ENCODE results near the gene ZCCHC9.

ZCCHC9 gene

DNA sequence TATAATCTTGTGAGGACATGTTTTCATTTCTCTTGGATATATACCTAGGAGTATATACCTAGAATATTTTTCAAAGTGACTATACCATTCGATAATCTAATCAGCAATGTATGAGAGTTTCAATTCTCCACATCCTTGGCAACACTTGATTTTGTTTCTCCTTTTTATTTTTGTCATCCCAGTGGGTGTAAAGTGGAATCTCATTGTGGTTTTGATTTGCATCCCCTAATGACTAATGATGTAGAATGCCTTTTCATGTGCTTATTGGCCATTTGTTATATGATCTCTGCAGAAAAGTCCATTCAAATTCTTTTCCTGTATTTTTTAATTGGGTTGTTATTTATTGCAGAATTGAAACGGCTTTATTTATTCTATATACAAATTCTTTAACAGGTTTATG, 15.2 kb downstream of the ZCCHC9 start:
- no peak overlapping the region for H3K4me3 Mint-ChIP-seq
- peaks cover 3% of the 10 kb centered on the region for H3K9me3 Mint-ChIP-seq
- TF ChIP-seq, protein P1, sequence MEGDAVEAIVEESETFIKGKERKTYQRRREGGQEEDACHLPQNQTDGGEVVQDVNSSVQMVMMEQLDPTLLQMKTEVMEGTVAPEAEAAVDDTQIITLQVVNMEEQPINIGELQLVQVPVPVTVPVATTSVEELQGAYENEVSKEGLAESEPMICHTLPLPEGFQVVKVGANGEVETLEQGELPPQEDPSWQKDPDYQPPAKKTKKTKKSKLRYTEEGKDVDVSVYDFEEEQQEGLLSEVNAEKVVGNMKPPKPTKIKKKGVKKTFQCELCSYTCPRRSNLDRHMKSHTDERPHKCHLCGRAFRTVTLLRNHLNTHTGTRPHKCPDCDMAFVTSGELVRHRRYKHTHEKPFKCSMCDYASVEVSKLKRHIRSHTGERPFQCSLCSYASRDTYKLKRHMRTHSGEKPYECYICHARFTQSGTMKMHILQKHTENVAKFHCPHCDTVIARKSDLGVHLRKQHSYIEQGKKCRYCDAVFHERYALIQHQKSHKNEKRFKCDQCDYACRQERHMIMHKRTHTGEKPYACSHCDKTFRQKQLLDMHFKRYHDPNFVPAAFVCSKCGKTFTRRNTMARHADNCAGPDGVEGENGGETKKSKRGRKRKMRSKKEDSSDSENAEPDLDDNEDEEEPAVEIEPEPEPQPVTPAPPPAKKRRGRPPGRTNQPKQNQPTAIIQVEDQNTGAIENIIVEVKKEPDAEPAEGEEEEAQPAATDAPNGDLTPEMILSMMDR (IDR thresholded peaks at IDR 0.05; ENCODE audit: unreplicated experiment in 3 of 3), result no peak
- no peaks in the 10 kb centered on the region for H3K4me1 Mint-ChIP-seq
- H3K27ac Mint-ChIP-seq, result no peak overlapping the region
- H3K27me3 Mint-ChIP-seq (ENCODE audit: low read depth), result peaks cover 4% of the 10 kb centered on the region
- peaks cover 19% of the 10 kb centered on the region for H3K36me3 Mint-ChIP-seq (ENCODE audit: low read depth)

DNA sequence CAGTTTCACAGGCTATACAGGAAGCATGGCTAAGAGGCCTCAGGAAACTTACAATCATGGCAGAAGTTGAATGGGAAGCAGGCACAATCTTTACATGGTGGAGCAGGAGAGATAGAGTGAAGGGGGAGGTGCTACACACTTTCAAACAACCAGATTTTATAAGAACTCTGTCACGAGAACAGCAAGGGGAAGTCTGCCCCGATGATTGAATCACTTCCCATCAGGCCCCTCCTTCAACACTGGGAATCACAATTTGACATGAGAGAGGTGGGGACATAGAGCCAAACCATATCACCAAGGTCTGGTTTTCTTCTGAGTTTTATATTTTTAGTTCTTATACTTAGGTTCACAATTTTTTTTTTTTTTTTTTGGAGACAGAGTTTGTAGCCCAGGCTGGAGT, 16.1 kb downstream of the ZCCHC9 start:
- Mint-ChIP-seq H3K27me3 (ENCODE audit: low read depth) (peaks cover 4% of the 10 kb centered on the region), H3K4me3 (no peak overlapping the region), H3K36me3 (ENCODE audit: low read depth) (peaks cover 15% of the 10 kb centered on the region), H3K9me3 (peaks cover 3% of the 10 kb centered on the region), H3K4me1 (no peaks in the 10 kb centered on the region), H3K27ac (no peak overlapping the region)
- TF ChIP-seq, protein P1 (IDR thresholded peaks at IDR 0.05; ENCODE audit: unreplicated experiment in 3 of 3), result no peak

DNA sequence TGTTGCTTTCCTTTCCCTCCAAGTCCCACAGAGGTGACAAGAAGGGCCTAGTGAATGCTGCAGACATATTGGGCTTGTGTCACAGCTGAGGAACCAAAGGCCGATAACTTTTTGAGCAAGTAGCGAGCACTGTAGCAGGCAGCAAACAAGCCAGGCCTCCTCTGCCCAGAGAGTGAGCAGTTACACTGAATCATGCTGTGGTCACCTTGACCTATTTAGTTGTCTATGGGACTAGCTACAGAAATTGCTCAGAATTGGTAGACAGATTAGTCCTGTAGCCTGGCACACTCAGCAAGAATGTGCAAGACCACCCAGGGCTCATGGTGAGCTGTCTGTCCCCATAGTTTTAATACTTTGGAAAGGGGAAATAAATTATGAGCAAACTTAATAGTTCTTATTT, 25.2 kb downstream of the ZCCHC9 start:
- Mint-ChIP-seq H3K9me3 (no peaks in the 10 kb centered on the region), H3K27ac (no peak overlapping the region), H3K4me3 (no peak overlapping the region), H3K27me3 (ENCODE audit: low read depth) (no peaks in the 10 kb centered on the region), H3K36me3 (ENCODE audit: low read depth) (no peaks in the 10 kb centered on the region), H3K4me1 (no peaks in the 10 kb centered on the region)
- TF ChIP-seq, protein P1 (IDR thresholded peaks at IDR 0.05; ENCODE audit: unreplicated experiment in 3 of 3), result no peak

DNA sequence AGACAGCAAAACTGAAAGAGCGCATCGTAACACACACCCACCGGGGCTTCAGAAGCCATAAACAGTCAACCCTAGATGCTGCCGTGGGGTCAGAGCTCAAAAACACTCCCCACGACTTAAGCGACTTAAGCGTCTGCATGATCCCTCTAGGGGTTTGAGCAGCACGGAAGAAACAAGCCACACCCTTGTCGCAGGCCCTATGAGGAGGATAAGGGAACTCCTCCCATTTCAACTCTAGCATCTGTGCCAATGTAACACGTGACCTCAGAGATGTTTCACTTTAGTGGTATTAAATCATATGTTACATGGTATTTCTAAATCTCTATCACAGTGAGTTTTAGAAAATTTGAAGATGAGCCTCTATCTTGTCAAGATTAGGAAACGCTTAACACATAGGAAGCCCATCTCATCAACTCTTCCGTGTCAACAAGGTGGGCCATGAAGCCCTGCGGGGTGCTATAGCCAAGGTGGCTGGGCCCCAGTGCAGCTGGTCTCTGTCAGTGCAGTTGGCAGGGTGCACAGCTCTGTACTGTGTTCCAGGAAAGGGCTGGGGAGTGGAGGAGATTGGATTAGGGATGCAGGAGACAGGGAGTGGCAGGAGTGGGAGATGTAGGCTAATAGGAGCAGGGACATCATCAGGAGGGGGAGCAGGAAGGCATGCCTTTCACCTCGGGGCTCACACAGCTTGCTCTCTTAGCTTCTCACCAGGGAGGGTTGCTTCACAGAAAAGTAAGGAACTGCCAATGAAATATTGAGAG, 33.1 kb downstream of the ZCCHC9 start:
- no peak overlapping the region for H3K4me3 Mint-ChIP-seq
- H3K4me1 Mint-ChIP-seq, result no peaks in the 10 kb centered on the region
- TF ChIP-seq, protein P1 (IDR thresholded peaks at IDR 0.05; ENCODE audit: unreplicated experiment in 3 of 3), result no peak
- H3K27me3 Mint-ChIP-seq (ENCODE audit: low read depth), result no peaks in the 10 kb centered on the region
- H3K36me3 Mint-ChIP-seq (ENCODE audit: low read depth), result no peaks in the 10 kb centered on the region
- H3K9me3 Mint-ChIP-seq, result no peaks in the 10 kb centered on the region
- no peak overlapping the region for H3K27ac Mint-ChIP-seq

DNA sequence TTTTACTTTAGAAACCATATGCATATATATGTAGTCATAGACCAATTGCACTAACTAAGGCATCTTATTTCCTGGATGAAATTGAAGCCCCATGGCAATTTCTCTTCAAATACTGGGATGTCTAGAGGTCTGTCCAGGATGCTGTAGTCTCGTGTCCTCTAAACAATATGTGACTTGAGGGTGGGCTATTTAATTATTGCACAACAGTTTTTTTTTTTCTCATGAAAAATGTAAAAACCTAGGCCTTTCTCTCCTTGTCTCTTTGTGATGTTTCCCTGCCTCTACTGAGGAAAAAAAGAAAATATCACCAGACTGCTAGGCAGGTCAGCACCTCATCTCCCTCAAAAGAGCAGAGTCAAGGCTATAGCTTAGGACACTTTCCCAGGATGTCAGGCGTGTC, 34.6 kb downstream of the ZCCHC9 start:
- Mint-ChIP-seq H3K4me3 (no peak overlapping the region), H3K9me3 (no peaks in the 10 kb centered on the region), H3K27me3 (ENCODE audit: low read depth) (no peaks in the 10 kb centered on the region), H3K27ac (no peak overlapping the region), H3K4me1 (no peaks in the 10 kb centered on the region), H3K36me3 (ENCODE audit: low read depth) (no peaks in the 10 kb centered on the region)
- TF ChIP-seq, protein P1 (IDR thresholded peaks at IDR 0.05; ENCODE audit: unreplicated experiment in 3 of 3), result no peak

DNA sequence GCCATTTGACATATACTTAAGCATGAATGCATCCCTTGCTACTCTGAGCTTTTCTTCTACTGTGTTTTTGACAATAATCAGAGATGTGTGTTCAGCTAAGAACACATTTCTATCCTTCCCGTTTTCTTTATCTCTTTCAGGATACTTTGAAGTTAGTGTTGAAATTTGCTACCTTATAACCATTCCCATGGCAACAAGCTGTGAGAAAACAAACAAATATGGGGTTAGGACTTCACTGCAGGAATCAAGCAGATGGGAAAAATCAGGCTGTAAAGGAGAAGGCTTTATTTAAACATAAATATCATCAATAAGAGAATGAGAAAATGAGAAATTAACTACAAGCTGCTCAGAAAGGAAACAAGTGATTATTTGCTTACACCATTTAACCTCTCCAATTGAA, 35.2 kb downstream of the ZCCHC9 start:
- Mint-ChIP-seq H3K9me3 (no peaks in the 10 kb centered on the region), H3K27me3 (ENCODE audit: low read depth) (no peaks in the 10 kb centered on the region), H3K4me3 (no peak overlapping the region), H3K27ac (no peak overlapping the region), H3K36me3 (ENCODE audit: low read depth) (no peaks in the 10 kb centered on the region), H3K4me1 (no peaks in the 10 kb centered on the region)
- TF ChIP-seq, protein P1 (IDR thresholded peaks at IDR 0.05; ENCODE audit: unreplicated experiment in 3 of 3), result no peak
